ENCODE results near the gene FAM193B.

DNA sequence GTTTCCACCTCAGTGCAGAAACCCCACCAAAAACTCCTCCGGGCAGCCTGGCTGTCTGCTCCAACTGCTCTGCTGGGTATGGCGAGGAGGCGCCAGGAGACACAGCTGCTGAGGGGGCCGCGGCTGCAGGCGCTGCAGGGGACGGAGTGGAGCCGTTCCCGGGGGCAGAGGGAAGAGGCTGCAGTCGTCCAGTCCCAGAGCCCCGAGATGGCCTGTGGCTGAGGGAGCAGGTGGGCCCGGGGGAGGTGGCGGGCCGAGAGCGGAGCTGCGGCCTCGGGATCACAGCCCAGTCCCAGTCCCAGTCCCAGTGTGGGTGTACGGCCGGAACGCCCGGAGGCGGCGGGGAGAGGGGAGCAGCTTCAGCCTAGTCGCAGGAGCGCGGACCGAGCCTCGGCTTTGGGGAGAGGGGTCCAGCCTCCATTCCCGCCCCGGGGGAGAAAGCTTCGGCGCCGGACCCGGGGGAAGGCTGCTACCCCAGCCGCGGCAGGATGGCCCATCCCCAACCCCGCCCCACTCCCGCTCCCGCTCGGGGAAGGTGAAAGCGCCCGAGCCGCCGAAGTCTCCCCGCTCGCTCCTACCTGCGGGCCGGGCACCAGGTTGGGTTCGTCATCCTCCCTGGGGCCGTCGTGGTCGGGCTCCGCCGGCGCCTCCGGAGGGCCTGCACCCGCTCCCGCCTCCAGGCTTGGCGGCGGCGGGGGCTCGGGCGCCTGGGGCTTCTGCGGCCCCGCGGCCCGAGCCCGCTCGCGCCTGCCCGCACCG, 513 bp downstream of the FAM193B start:
- TF ChIP-seq POLR2A (IDR thresholded peaks at IDR 0.05; ENCODE audit: low read length) (no peak), GATA1 (IDR thresholded peaks at IDR 0.05; ENCODE audit: low read depth, low read length) (no peak)

Measured in erythroblast (primary cell).